ENCODE results near the gene TLR4.

The TLR4 gene

DNA sequence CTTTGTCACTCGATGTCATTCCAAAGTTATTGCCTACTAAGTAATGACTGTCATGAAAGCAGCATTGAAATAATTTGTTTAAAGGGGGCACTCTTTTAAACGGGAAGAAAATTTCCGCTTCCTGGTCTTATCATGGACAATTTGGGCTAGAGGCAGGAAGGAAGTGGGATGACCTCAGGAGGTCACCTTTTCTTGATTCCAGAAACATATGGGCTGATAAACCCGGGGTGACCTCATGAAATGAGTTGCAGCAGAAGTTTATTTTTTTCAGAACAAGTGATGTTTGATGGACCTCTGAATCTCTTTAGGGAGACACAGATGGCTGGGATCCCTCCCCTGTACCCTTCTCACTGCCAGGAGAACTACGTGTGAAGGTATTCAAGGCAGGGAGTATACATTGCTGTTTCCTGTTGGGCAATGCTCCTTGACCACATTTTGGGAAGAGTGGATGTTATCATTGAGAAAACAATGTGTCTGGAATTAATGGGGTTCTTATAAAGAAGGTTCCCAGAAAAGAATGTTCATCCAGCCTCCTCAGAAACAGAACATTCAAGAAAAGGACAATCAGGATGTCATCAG is 11.3 kb downstream of the TLR4 start:
- DNase-seq (ENCODE audit: low read depth in 2 of 2), result no peak

- no peak for DNase-seq (ENCODE audit: low read depth in 2 of 2)
These were observed 13.9 kb downstream of the TLR4 start for GRCh38 chr9:117718085-117718484.

- DNase-seq (ENCODE audit: low read depth in 2 of 2), result no peak
These were observed 14.5 kb downstream of the TLR4 start for GRCh38 chr9:117718701-117719100.

GRCh38 chr9:117719161-117719920 is 15.1 kb downstream of the TLR4 start:
- DNase-seq (ENCODE audit: low read depth in 2 of 2), result no peak

DNA sequence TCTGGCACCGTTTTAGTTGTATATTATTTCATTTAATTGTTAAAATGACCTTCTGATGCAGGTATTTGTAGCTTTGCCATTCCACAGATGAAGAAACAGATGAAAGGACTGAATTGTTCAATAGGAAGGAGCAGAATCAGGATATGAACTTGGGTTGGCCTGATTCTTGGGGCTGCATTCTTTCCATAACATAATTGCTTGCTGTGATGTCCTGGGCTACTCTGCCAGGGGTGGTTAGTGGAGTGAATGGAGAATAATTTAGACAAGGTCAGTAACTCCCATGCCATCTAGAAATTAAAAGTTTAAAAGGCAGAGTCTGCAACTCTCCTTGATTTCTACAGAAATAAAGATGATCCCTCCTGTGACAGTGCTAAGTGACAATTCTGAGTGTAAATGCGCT is 15.9 kb downstream of the TLR4 start:
- DNase-seq (ENCODE audit: low read depth in 2 of 2), result no peak

- DNase-seq (ENCODE audit: low read depth in 2 of 2), result no peak
These were observed 16.4 kb downstream of the TLR4 start for GRCh38 chr9:117720555-117720954.

- DNase-seq (ENCODE audit: low read depth in 2 of 2), result no peak
These were observed 16.8 kb downstream of the TLR4 start for GRCh38 chr9:117720987-117721386.

DNA sequence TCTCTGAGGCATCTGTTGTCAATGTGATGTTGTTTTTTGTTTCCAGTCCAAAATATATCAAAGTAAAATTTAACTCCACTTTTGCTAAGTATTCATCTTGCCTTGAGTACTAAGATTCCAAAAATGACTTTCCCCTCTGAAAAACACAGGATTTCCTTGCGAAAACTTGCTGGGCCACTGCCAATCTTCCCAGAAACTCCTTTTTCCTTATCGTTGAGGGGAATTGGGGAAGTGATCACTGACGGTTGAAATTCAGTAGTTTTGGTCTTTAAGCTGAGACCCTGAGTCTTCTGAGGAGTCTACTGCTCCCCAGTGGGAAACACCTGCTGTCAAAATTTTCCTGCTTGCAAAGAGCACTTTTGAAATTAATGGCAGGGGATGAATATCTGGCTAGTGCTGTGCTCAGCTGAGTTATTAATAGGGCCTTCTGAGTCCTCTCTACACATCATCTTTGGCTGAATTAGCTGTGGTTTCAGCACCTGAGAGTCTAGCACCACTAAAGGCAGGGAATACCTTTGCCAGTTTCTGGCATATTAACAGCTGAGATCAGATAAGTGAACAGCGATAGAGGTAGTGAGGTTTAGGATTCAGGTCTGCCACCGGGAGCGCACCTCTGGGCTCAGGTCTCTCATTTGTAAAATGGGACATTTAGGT is 18.0 kb downstream of the TLR4 start:
- DNase-seq (ENCODE audit: low read depth in 2 of 2), result no peak

DNA sequence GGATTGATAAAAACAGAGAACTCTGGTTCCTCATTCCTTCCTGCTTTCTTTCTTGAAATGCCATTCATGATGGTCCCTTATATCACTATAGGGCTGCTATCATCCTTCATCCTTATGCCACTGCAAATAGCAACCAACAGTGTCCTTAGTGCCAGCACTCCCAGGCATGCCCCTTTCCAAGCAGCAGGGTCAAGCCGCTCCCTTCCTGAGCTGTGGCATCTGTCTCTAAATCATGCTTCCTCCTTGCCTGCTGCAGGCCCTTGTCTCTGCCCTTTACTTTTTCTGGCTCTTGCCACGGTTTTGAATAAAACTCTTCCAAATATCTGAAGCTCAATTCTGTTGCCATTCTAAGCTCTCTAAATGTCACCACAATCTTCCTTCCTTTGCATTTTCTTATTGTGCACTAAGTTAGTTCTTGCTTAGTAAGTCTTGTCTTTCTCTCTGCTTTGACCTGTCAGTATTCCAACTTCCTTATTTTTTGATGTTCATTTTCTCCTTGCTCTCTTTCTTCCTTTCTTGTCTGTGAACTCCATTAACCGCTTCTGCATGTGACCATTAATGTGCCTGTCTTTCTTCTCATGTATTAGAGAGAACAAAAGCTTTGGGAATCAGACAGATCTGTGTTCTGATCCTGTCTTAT is 19.9 kb downstream of the TLR4 start:
- DNase-seq (ENCODE audit: low read depth in 2 of 2), result no peak

DNA sequence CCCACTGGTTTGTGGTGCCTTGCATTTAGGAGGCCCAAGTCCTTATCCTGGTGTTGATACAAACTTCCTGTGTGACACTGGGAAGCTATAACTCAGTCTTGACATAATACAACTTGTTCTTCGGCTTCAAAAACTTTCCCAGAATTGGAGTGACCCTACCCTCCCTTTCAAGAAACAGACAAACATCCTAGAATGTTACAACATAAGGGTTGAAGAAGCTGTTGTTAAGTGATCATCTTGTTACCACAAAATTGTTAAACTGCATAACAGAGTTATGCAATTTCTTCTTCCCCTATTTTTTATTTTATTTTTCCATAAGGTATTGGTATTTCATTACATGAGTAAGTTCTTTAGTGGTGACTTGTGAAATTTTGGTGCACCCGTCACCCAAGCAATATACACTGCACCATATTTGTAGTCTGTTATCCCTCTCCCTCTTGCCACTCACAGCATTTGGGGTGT is 21.3 kb downstream of the TLR4 start:
- DNase-seq (ENCODE audit: low read depth in 2 of 2), result no peak

DNA sequence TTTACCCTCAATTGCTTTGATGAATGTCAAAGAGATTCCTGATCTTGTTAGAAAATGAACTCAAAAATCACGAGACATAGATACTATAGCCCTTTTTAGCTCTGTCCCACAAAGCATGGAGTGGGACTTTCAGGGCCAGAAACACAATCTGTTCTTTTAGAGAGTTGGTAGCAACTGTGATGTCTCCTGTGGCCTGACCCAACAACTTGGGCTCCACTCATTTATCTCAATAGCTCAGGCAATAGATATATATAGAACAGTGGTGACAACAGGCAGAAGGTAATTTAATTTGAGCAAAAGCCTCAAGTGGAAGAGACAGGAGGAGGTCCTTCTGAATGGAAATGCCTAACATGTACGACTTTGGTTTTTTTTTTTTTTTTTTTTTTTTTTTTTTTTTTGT is 25.2 kb downstream of the TLR4 start:
- DNase-seq (ENCODE audit: low read depth in 2 of 2), result no peak

DNA sequence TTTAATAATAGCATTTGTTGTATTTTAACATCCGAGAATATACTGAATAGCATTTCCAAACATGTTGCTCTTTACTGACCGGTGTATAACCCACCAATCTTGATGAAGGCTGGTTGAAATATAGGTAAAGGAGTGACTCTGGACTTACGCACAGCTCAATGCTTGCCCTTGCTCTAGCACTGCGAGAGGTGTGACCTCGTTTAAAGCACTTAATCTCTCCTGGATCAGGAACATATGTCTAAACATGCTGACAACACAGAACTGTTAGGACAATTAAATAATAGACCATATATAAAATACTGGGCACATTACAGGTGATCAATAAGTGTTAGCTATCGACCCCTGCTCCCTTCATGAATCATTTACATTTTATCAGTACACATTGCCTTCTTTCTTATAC is 28.3 kb downstream of the TLR4 start:
- no peak for DNase-seq (ENCODE audit: low read depth in 2 of 2)

DNA sequence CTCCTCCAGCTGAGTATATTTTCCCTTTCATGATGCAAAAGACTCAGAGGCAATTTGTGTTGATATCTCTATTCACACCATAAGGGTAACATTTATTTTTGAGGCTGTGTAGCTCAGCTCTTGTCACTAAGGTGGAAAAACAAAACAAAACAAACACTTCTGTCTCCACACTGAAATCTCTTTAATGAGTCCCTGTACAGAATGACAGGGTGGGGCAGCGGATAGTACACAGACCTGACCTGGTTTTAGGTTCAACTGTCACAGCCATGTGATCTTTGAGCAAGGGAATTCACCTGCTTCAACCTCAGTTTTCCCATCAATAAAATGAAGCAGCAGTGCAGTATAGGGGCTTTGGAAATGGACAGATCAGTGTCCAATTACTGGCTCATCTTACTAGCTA is 29.3 kb downstream of the TLR4 start:
- no peak for DNase-seq (ENCODE audit: low read depth in 2 of 2)

DNA sequence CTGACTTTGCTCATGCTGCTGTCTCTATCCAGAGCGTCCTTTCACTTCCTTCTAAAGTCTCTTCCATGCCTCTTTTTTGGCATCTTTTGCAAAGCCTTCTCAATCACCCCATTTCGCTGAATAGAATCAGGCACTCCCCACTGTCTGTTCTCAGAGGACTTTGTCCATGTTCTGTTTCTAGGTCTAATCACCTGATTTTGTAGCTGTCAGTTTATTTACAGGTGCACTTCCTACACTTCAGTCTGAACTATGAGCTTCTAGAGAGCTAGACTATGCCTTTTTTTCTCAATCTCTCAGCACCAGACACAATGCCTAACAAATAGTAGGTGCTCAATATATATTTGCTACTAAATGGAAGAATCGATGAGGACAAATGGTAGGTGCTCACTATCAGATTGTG is 29.9 kb downstream of the TLR4 start:
- DNase-seq (ENCODE audit: low read depth in 2 of 2), result no peak

DNA sequence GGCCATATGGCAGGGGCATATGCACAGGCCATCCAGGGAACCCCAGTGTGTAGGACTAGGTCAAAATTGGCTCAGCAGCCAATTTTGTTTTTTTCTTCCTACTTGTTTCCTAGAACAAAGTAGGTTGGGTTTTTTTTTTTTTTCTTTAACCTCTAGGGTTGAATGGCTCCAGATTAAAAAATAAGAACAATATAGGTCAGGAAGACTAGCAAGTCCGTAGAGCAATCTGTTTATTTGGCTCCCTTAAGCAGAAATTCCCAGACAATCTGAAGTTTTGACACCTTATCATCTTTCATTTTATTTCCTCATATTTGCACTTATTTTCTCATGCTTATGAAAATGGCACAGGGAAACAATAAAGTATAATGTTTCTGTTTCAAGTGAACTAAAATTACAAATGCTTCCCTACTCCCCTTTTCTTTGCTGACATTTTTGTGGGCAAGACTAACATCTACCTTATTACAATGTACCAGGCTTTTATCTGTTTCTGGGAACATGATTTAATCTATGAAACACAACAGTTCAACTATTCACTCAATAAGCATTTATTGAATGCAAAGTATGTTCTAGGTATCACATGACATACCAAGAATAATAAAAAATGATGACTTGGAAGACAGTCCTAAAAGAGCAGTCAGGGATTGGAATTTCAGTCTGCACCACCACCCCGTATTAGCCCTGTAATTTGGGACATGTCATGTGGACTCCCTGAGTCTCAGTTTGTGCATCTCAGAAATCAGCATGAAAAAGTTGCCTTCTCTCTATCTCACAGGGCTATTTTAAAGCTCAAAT is 30.5 kb downstream of the TLR4 start:
- DNase-seq (ENCODE audit: low read depth in 2 of 2), result no peak

GRCh38 chr9:117737721-117738226 is 33.6 kb downstream of the TLR4 start:
- DNase-seq (ENCODE audit: low read depth in 2 of 2), result no peak

DNA sequence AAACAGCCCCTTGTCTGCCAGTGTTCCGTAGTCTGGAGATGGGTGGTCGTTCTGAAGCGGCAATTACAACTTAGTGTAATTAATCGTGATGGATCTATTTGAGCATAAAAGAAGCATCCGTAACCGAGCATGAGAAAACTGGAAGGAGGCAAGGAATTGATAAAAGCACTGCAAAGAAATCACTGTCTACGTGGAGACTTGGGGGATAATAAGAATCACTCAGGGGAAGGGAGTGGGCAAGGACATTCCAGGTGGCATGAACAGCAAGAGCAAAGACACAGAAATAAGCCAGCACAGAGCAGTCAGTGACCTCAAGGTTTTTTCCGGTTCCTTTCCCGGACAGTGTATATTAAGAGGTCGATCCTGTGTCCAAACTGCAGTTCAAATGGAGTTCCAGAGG is 35.0 kb downstream of the TLR4 start:
- no peak for DNase-seq (ENCODE audit: low read depth in 2 of 2)

- no peak for DNase-seq (ENCODE audit: low read depth in 2 of 2)
These were observed 35.6 kb downstream of the TLR4 start for GRCh38 chr9:117739624-117740347.

DNA sequence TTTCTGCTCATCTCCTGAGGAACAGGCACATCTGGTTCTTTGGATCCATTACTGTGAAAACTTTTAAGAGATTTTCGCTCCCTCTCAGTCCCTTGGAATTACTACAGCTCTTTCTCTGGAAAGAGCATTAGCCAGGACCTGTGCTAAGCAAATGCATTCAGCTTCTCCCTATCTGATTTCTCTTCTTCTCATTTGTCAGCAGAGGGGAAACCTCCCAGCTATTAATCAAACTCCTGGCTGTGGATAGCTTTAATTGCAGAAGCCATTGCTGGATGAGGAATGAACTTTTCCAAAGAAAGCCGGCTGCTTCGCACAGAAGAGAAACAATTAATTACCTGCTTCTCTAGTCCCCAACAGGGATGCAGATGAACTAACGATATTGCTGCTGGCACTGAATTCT is 37.9 kb downstream of the TLR4 start:
- no peak for DNase-seq (ENCODE audit: low read depth in 2 of 2)

- no peak for DNase-seq (ENCODE audit: low read depth in 2 of 2)
These were observed 40.2 kb downstream of the TLR4 start for GRCh38 chr9:117744369-117744768.

DNA sequence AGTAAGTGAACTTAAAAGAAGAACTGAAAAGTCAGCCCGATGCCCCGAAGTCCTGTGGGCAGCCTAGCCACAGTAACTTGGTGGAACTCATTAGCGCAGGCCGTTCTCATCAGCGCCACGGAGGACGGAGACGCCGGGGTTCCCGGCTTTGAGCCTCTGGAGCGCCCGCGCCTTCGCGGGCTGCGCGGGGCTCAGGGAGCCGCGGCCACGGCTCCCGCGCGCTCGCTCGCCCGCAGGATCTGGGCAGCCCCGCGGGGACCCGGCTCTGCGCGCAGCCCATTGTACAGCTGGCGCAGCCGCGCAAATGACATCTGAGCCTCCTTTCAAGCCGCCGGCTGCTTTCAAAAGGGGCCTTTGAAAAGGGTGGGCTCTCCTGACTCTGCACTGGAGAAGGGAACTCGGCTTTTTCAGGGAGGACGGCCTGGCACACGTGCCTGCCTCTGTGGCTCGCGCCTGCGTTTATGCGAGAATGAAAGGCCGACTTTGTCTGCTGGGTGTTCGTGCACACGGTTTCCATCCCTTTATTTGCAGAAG is 40.7 kb downstream of the TLR4 start:
- no peak for DNase-seq (ENCODE audit: low read depth in 2 of 2)

All from stimulated activated CD4-positive, alpha-beta T cell treated with anti-CD3 and anti-CD28 coated beads, Interleukin-1b, Interleukin-23, amount 100 ng/mL, for 1 hour (primary cell).